Measurements from ENCODE around the gene SLCO3A1. TPM values are rescaled to one million over a fixed set of nuclear protein-coding genes. Genes with fewer than 3 reads are reported as not detected.

The SLCO3A1 gene
- total and polyA plus RNA-seq, 4 donors, result 9.6 to 60.7 (median 34.4) TPM

DNA sequence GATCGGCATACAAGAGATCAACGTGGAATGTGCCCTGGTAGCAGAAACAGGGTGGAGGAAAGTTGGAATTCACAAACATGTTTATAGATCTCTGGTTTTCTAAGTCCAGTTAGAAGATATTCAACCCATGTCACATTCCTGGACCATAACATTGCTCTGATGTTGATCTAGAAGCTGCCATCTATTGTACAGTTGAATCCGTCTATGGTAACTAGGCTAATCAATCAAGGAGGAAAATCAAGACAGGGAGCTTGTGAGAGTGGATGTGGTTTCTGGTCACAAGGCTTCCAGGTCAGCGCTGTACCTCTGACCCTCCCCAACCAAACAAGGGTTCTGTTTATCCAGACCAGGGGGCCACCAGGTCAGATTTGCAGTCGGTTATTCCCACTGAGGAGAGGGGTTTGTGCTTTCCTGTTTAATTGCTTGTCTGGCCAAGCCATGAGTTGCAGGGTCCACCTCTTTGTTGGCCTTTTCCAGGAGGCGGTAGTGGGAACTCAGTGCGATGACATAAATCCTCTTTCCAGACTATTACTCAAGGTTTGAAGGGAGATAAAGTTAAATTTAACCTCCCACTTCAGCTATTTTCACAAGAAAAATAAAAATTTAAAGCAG, 130.3 kb downstream of the SLCO3A1 start:
- peak; percentile 40 for ATAC-seq (ENCODE audit: low FRiP score)

DNA sequence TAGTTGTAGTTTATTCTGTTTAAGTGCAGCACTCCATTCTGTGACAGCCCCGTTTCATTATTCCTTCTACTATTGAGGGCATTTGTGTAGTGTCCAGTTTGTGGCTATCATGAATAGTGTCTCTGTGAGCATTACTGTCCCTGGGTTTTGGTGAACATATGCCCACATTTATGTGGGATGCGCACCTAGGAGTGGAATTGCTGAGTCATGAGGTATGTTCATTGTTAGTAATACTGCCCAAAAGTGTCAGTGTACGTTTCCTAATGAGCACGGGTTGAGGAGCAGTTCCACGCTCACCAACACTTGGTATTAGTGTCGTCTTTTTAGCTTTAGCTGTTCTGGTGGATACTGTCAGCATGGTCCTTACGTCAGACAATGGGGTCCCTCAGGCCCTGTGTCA, 131.8 kb downstream of the SLCO3A1 start:
- Histone ChIP-seq H3K36me3 (ENCODE audit: control insufficient read depth in 1 of 2, insufficient read depth in 2 of 2, low read length in 1 of 2) (no peaks in the 10 kb centered on the region), H3K4me1 (ENCODE audit: control insufficient read depth in 1 of 2, insufficient read depth in 2 of 2, low read length in 2 of 2) (peaks cover under 1 to 2% of the 10 kb centered on the region in 2 donors), H3K4me3 (ENCODE audit: low read length in 2 of 2) (no peak overlapping the region), H3K9me3 (ENCODE audit: control insufficient read depth, low read length) (no peaks in the 10 kb centered on the region), H3K27ac (ENCODE audit: low read depth in 1 of 2, low read length in 2 of 2) (no peak overlapping the region), H3K27me3 (ENCODE audit: control insufficient read depth in 1 of 2, insufficient read depth in 2 of 2, low read length in 1 of 2) (no peaks in the 10 kb centered on the region)
- 89 to 90% methylated on average over 7 of the region's 7 CpGs for WGBS, 2 donors
- intact Hi-C loops (cut with DNase I), result no loop called here
- DNase-seq, result no peak
- no peak for ATAC-seq (ENCODE audit: low FRiP score)

More for the DNA sequence above, 130.3 kb downstream of the SLCO3A1 start:
- WGBS, 2 donors, result 9 to 13% methylated on average over 7 of the region's 7 CpGs
- Histone ChIP-seq H3K27me3 (ENCODE audit: control insufficient read depth in 1 of 2, insufficient read depth in 2 of 2, low read length in 1 of 2) (no peaks in the 10 kb centered on the region), H3K27ac (ENCODE audit: low read depth in 1 of 2, low read length in 2 of 2) (peak overlapping the region in 1 of 2 donors; percentile 85), H3K4me3 (ENCODE audit: low read length in 2 of 2) (no peak overlapping the region), H3K9me3 (ENCODE audit: control insufficient read depth, low read length) (no peaks in the 10 kb centered on the region), H3K4me1 (ENCODE audit: control insufficient read depth in 1 of 2, insufficient read depth in 2 of 2, low read length in 2 of 2) (peaks cover 2 to 11% of the 10 kb centered on the region in 2 donors), H3K36me3 (ENCODE audit: control insufficient read depth in 1 of 2, insufficient read depth in 2 of 2, low read length in 1 of 2) (no peaks in the 10 kb centered on the region)
- intact Hi-C loops (cut with DNase I), result loop anchor here (5.0 kb wide), 5 partner anchors 33 to 132 kb away; partner anchors contain the start of gene SLCO3A1 (in 2 of the 2)
- peak in 1 of 2 donors; percentile 56 for DNase-seq

DNA sequence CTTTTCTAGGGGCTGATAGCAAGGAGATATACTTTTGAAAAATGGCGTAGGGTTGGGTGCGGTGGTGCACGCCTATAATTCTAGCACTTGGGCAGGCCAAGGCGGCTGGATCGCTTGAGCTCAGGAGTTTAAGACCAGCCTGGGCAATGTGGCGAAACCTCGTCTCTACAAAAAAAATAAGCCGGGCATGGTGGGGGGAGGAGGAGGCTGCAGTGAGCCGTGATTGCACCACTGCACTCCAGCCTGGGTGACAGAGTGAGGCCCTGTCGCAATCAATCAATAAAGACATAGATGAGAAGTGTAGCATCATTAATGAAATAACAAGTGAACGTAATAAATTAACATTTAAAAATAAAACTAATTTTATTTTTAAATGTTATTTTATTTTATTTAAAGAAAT, 134.6 kb downstream of the SLCO3A1 start:
- Histone ChIP-seq H3K27me3 (ENCODE audit: control insufficient read depth in 1 of 2, insufficient read depth in 2 of 2, low read length in 1 of 2) (no peaks in the 10 kb centered on the region), H3K27ac (ENCODE audit: low read depth in 1 of 2, low read length in 2 of 2) (no peak overlapping the region), H3K9me3 (ENCODE audit: control insufficient read depth, low read length) (no peaks in the 10 kb centered on the region), H3K4me3 (ENCODE audit: low read length in 2 of 2) (no peak overlapping the region), H3K36me3 (ENCODE audit: control insufficient read depth in 1 of 2, insufficient read depth in 2 of 2, low read length in 1 of 2) (no peaks in the 10 kb centered on the region), H3K4me1 (ENCODE audit: control insufficient read depth in 1 of 2, insufficient read depth in 2 of 2, low read length in 2 of 2) (peaks cover 0 to 4% of the 10 kb centered on the region in 2 donors)
- ATAC-seq (ENCODE audit: low FRiP score) (no peak), DNase-seq (no peak)
- intact Hi-C loops (cut with DNase I), result no loop called here
- 96% methylated on average over 11 of the region's 11 CpGs for WGBS, 2 donors

DNA sequence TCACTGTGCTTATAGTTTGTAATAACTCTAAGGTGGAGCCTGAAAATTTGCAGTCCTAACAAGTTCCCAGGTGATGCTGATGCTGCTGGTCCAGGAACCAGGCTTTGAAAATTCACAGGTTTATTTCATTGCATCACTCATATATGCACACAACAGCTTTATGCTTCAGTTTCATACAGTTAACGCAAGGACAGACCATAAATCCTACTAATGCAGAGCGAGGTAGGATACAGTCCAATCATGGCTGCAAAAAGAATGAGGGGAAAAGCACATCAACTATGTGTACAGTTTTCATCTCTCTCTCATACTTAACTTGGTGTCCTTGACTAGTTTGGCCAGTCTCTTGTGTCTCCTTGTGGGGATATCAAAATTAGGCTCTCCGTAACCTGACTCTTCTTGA, 135.1 kb downstream of the SLCO3A1 start:
- Histone ChIP-seq H3K4me3 (ENCODE audit: low read length in 2 of 2) (no peak overlapping the region), H3K27ac (ENCODE audit: low read depth in 1 of 2, low read length in 2 of 2) (no peak overlapping the region), H3K4me1 (ENCODE audit: control insufficient read depth in 1 of 2, insufficient read depth in 2 of 2, low read length in 2 of 2) (peaks cover 0 to 4% of the 10 kb centered on the region in 2 donors), H3K36me3 (ENCODE audit: control insufficient read depth in 1 of 2, insufficient read depth in 2 of 2, low read length in 1 of 2) (no peaks in the 10 kb centered on the region), H3K9me3 (ENCODE audit: control insufficient read depth, low read length) (no peaks in the 10 kb centered on the region), H3K27me3 (ENCODE audit: control insufficient read depth in 1 of 2, insufficient read depth in 2 of 2, low read length in 1 of 2) (no peaks in the 10 kb centered on the region)
- ATAC-seq (ENCODE audit: low FRiP score), result no peak
- WGBS, 2 donors, result 98% methylated on average over 3 of the region's 3 CpGs
- no peak for DNase-seq
- intact Hi-C loops (cut with DNase I), result no loop called here

DNA sequence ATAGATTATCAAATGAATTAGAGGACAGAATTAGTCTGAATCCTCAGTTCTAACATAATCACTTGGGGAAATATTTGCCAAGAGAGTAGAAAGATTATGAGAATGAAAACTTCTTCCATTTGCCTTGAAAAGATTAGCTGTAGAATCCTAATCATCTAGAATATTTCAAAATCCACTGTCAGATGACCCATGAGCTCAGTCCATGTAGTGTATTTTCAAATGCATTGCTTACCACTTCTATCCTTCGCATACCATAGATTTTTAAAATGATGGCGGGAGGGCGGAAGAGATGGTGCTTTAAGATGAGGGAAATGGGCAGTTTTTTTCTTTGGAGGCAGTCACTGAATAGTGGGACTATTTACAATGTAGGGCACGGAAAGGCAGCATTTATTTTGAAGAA, 136.3 kb downstream of the SLCO3A1 start:
- Histone ChIP-seq H3K27ac (ENCODE audit: low read depth in 1 of 2, low read length in 2 of 2) (no peak overlapping the region), H3K4me1 (ENCODE audit: control insufficient read depth in 1 of 2, insufficient read depth in 2 of 2, low read length in 2 of 2) (peaks cover 0 to 3% of the 10 kb centered on the region in 2 donors), H3K9me3 (ENCODE audit: control insufficient read depth, low read length) (no peaks in the 10 kb centered on the region), H3K4me3 (ENCODE audit: low read length in 2 of 2) (no peak overlapping the region), H3K27me3 (ENCODE audit: control insufficient read depth in 1 of 2, insufficient read depth in 2 of 2, low read length in 1 of 2) (no peaks in the 10 kb centered on the region), H3K36me3 (ENCODE audit: control insufficient read depth in 1 of 2, insufficient read depth in 2 of 2, low read length in 1 of 2) (no peaks in the 10 kb centered on the region)
- ATAC-seq (ENCODE audit: low FRiP score) (no peak), DNase-seq (no peak)
- WGBS, 2 donors, result 75 to 76% methylated on average over 4 of the region's 4 CpGs
- intact Hi-C loops (cut with DNase I), result no loop called here

DNA sequence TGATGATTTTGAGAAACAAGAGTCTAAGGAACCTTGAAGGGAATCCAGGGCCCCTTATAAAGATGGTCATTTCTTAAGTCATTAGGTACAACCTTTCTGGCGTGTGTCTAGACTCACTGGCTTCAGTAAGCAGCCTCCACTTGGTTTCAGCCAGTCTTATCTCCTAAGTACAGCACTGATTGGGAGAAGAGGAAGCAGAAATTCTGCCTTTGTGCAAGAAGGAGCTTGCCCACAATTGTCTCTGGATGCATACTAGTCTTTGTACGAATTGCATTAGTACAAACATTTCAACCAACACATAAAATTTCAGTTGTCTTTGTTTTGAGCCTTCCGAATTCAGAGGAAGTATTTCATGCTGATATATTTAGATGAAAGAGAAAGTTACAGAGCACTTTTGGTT, 139.4 kb downstream of the SLCO3A1 start:
- Histone ChIP-seq H3K36me3 (ENCODE audit: control insufficient read depth in 1 of 2, insufficient read depth in 2 of 2, low read length in 1 of 2) (no peaks in the 10 kb centered on the region), H3K4me1 (ENCODE audit: control insufficient read depth in 1 of 2, insufficient read depth in 2 of 2, low read length in 2 of 2) (peaks cover 0 to 3% of the 10 kb centered on the region in 2 donors), H3K27ac (ENCODE audit: low read depth in 1 of 2, low read length in 2 of 2) (no peak overlapping the region), H3K9me3 (ENCODE audit: control insufficient read depth, low read length) (no peaks in the 10 kb centered on the region), H3K27me3 (ENCODE audit: control insufficient read depth in 1 of 2, insufficient read depth in 2 of 2, low read length in 1 of 2) (no peaks in the 10 kb centered on the region), H3K4me3 (ENCODE audit: low read length in 2 of 2) (no peak overlapping the region)
- DNase-seq (no peak), ATAC-seq (ENCODE audit: low FRiP score) (no peak)
- whole genome bisulfite sequencing, 2 donors, result 66% methylated on average over 3 of the region's 3 CpGs
- intact Hi-C loops (cut with DNase I), result no loop called here

DNA sequence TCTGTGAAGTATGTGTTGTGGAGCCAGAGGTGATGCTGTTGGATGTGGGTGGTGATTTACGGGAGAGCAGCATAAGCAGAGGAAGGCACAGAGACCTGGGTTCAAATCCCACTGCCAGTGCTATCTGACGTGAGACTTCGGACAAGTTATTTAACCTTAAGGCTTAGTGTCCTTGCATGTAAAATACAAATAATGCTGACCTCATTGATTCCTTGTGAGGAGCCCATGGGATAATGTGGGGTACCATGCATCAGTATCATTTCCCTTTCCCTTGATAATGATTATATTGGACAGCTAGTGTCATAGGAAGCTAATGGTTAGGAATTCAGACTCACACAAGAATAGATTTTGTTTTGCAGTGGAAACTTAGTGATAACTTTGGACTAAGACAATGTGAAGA, 141.6 kb downstream of the SLCO3A1 start:
- 98 to 99% methylated on average over 3 of the region's 3 CpGs for WGBS, 2 donors
- no peaks in the 10 kb centered on the region for H3K36me3 ChIP-seq (ENCODE audit: control insufficient read depth in 1 of 2, insufficient read depth in 2 of 2, low read length in 1 of 2)
- no peak for ATAC-seq (ENCODE audit: low FRiP score)
- no peak overlapping the region for H3K4me3 ChIP-seq (ENCODE audit: low read length in 2 of 2)
- H3K27ac ChIP-seq (ENCODE audit: low read depth in 1 of 2, low read length in 2 of 2), result no peak overlapping the region
- no peaks in the 10 kb centered on the region for H3K9me3 ChIP-seq (ENCODE audit: control insufficient read depth, low read length)
- intact Hi-C loops (cut with DNase I), result no loop called here
- DNase-seq, result no peak
- peaks cover 0 to 3% of the 10 kb centered on the region in 2 donors for H3K4me1 ChIP-seq (ENCODE audit: control insufficient read depth in 1 of 2, insufficient read depth in 2 of 2, low read length in 2 of 2)
- H3K27me3 ChIP-seq (ENCODE audit: control insufficient read depth in 1 of 2, insufficient read depth in 2 of 2, low read length in 1 of 2), result no peaks in the 10 kb centered on the region

DNA sequence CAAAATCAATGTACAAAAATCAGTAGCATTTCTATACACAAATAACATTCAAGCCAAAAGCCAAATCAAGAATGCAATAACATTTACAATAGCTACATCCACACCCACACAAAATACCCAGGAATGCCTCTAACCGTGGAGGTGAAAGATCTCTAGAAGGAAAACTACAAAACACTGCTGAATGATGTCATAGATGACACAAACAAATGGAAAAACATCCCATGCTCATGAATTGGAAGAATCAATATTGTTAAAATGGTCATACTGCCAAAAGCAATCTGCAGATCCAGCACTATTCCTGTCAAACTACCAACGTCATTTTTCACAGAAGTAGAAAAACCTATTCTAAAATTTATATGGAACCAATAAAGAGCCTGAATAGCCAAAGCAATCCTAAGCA, 143.7 kb downstream of the SLCO3A1 start:
- intact Hi-C loops (cut with DNase I), result no loop called here

DNA sequence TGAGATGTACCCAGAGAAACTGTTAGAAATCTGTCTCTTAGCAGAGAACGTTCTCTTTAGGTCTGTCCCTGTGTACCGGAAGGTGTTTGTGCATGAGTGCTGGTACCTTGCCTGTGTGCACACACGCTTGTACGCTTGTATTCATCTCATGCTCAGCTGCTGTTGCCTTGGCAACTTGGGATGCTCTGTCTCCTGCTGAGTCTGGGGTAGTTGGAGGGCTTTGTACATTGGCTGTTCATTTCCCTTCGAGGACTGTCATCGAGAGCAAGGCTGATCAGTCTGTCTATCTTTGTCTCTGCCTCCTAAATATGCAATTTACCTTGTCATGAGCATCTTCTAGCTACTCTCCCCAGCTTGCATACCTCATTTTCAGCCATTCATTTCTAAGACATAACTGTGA, 147.2 kb downstream of the SLCO3A1 start:
- no peaks in the 10 kb centered on the region for H3K36me3 ChIP-seq (ENCODE audit: control insufficient read depth in 1 of 2, insufficient read depth in 2 of 2, low read length in 1 of 2)
- no peak overlapping the region for H3K4me3 ChIP-seq (ENCODE audit: low read length in 2 of 2)
- H3K27me3 ChIP-seq (ENCODE audit: control insufficient read depth in 1 of 2, insufficient read depth in 2 of 2, low read length in 1 of 2), result no peaks in the 10 kb centered on the region
- 67 to 72% methylated on average over 6 of the region's 6 CpGs for WGBS, 2 donors
- intact Hi-C loops (cut with DNase I), result no loop called here
- DNase-seq (no peak), ATAC-seq (ENCODE audit: low FRiP score) (no peak)
- no peaks in the 10 kb centered on the region for H3K9me3 ChIP-seq (ENCODE audit: control insufficient read depth, low read length)
- no peak overlapping the region for H3K27ac ChIP-seq (ENCODE audit: low read depth in 1 of 2, low read length in 2 of 2)
- no peaks in the 10 kb centered on the region for H3K4me1 ChIP-seq (ENCODE audit: control insufficient read depth in 1 of 2, insufficient read depth in 2 of 2, low read length in 2 of 2)

More for the DNA sequence above, 143.7 kb downstream of the SLCO3A1 start:
- no peaks in the 10 kb centered on the region for H3K27me3 ChIP-seq (ENCODE audit: control insufficient read depth in 1 of 2, insufficient read depth in 2 of 2, low read length in 1 of 2)
- DNase-seq, result no peak
- H3K4me1 ChIP-seq (ENCODE audit: control insufficient read depth in 1 of 2, insufficient read depth in 2 of 2, low read length in 2 of 2), result peaks cover 0 to 3% of the 10 kb centered on the region in 2 donors
- H3K36me3 ChIP-seq (ENCODE audit: control insufficient read depth in 1 of 2, insufficient read depth in 2 of 2, low read length in 1 of 2), result no peaks in the 10 kb centered on the region
- H3K9me3 ChIP-seq (ENCODE audit: control insufficient read depth, low read length), result no peaks in the 10 kb centered on the region
- H3K4me3 ChIP-seq (ENCODE audit: low read length in 2 of 2), result no peak overlapping the region
- no peak for ATAC-seq (ENCODE audit: low FRiP score)
- 54 to 63% methylated on average over 2 of the region's 2 CpGs for WGBS, 2 donors
- H3K27ac ChIP-seq (ENCODE audit: low read depth in 1 of 2, low read length in 2 of 2), result no peak overlapping the region

All from aorta (tissue), 5 donors.